ENCODE results near the gene LRRC8E. TPM values are rescaled to one million over a fixed set of nuclear protein-coding genes. Genes with fewer than 3 reads are reported as not detected.

Gene LRRC8E
- total RNA-seq, 1 experiment from 2014 or later: 18.1 TPM

GRCh38 chr19:7944177-7944761 lies 56.0 kb downstream of the LRRC8E start (continued):
- no peak for TF ChIP-seq TCF7L2 (IDR thresholded peaks at IDR 0.05; ENCODE audit: borderline replicate concordance, extremely low read depth, insufficient read depth, insufficient read length)
- no peak for TF ChIP-seq EGR1 (IDR thresholded peaks at IDR 0.05; ENCODE audit: low read depth)
- peak; percentile 82 for TF ChIP-seq RAD21 (IDR thresholded peaks at IDR 0.05; ENCODE audit: low read depth)
- TF ChIP-seq SRF (IDR thresholded peaks at IDR 0.05; ENCODE audit: low read depth): 0 out of 2 replicates have a peak, but pooled peaks have one; percentile 1
- no peak for TF ChIP-seq EZH2 (IDR thresholded peaks at IDR 0.05)
- no peak for TF ChIP-seq CEBPB (IDR thresholded peaks at IDR 0.05; ENCODE audit: low read depth)

GRCh38 chr19:7947939-7948338 lies 59.6 kb downstream of the LRRC8E start:
- no peak for DNase-seq (ENCODE audit: low read depth, low spot score)
- CTCF ChIA-PET: interaction anchor here (0.5 to 0.9 kb wide), 2 partner anchors 23 to 27 kb away, joined by 3 to 7 read pairs; no protein-coding TSS in a partner anchor

More at GRCh38 chr19:7947939-7948338, 59.6 kb downstream of the LRRC8E start:
- peaks cover 5% of the 10 kb centered on the region for H3K79me2 ChIP-seq (ENCODE audit: insufficient read depth, low read length)
- no peak overlapping the region for H2AFZ ChIP-seq (ENCODE audit: low read depth, low read length, poor library complexity, severe bottlenecking)
- H3K4me1 ChIP-seq (ENCODE audit: control insufficient read depth in 1 of 2, insufficient read depth in 2 of 2, low read length in 2 of 2): peaks cover 4 to 11% of the 10 kb centered on the region in 2 experiments; a peak in 3 of 4 replicates
- H3K9ac ChIP-seq (ENCODE audit: low read length): no peak overlapping the region
- RAD21 ChIA-PET (ENCODE audit: low non-redundant PET in 1 of 2, low total read pairs in 2 of 2, uncharacterized antibody in 2 of 2, unreplicated experiment in 2 of 2): no interaction called here
- H3K4me2 ChIP-seq (ENCODE audit: low read length): no peak overlapping the region
- H3K9me3 ChIP-seq (ENCODE audit: control insufficient read depth in 1 of 2, insufficient read depth in 1 of 2, low read depth in 1 of 2, low read length in 2 of 2): no peaks in the 10 kb centered on the region
- no peak overlapping the region for H3K27ac ChIP-seq (ENCODE audit: low read depth, low read length)
- H4K20me1 ChIP-seq (ENCODE audit: insufficient read depth): no peaks in the 10 kb centered on the region
- no TSS peak for BruUV-seq (replicated peaks)
- POLR2A ChIA-PET: no interaction called here
- H3K9me2 ChIP-seq (ENCODE audit: insufficient read depth): no peaks in the 10 kb centered on the region
- TF ChIP-seq JUND (IDR thresholded peaks at IDR 0.05) (no peak), SIN3A (IDR thresholded peaks at IDR 0.05; ENCODE audit: low read depth) (no peak), ATF3 (IDR thresholded peaks at IDR 0.05) (no peak), CBX3 (IDR thresholded peaks at IDR 0.05; ENCODE audit: low read depth) (no peak), POLR2AphosphoS5 (IDR thresholded peaks at IDR 0.05; ENCODE audit: low read depth, low read length) (no peak), CTCF (IDR thresholded peaks at IDR 0.05 in 2 of 3, conservative IDR thresholded peaks at IDR 0.05 in 1 of 3; ENCODE audit: borderline replicate concordance in 1 of 3, insufficient read depth in 1 of 3, low read depth in 2 of 3, low read length in 2 of 3) (no peak), ELF1 (IDR thresholded peaks at IDR 0.05; ENCODE audit: borderline replicate concordance, low read depth) (no peak), SP1 (IDR thresholded peaks at IDR 0.05; ENCODE audit: low read depth) (no peak), REST (IDR thresholded peaks at IDR 0.05; ENCODE audit: low read depth) (no peak), CEBPB (IDR thresholded peaks at IDR 0.05; ENCODE audit: low read depth) (no peak), ZNF274 (IDR thresholded peaks at IDR 0.05; ENCODE audit: low read depth, low read length) (no peak), RAD21 (IDR thresholded peaks at IDR 0.05; ENCODE audit: low read depth) (no peak), EZH2 (IDR thresholded peaks at IDR 0.05) (no peak), EGR1 (IDR thresholded peaks at IDR 0.05; ENCODE audit: low read depth) (no peak), SRF (IDR thresholded peaks at IDR 0.05; ENCODE audit: low read depth) (no peak), TCF7L2 (IDR thresholded peaks at IDR 0.05; ENCODE audit: borderline replicate concordance, extremely low read depth, insufficient read depth, insufficient read length) (no peak), FOSL1 (IDR thresholded peaks at IDR 0.05; ENCODE audit: low read depth) (no peak)
- H3K36me3 ChIP-seq (ENCODE audit: control insufficient read depth in 1 of 2, insufficient read depth in 2 of 2, low read length in 2 of 2): no peaks in the 10 kb centered on the region; a peak in 1 of 4 replicates
- no peaks in the 10 kb centered on the region for H3K27me3 ChIP-seq (ENCODE audit: insufficient read depth, low read length)
- H3K4me3 ChIP-seq (replicated peaks in 1 of 2; ENCODE audit: low read depth in 1 of 2, low read length in 2 of 2): no peak overlapping the region
- intact Hi-C loops (cut with micrococcal nuclease): no loop called here
- no peak for ATAC-seq

Measured in HCT116 (cell line).